NCI-H69 (cell line): ENCODE data around the gene TRIP4.

ENCODE experiments used
- DNase-seq: peaks from one replicate; lab custom pipeline; 2025; lab: John Stamatoyannopoulos, UW

The TRIP4 gene

DNA sequence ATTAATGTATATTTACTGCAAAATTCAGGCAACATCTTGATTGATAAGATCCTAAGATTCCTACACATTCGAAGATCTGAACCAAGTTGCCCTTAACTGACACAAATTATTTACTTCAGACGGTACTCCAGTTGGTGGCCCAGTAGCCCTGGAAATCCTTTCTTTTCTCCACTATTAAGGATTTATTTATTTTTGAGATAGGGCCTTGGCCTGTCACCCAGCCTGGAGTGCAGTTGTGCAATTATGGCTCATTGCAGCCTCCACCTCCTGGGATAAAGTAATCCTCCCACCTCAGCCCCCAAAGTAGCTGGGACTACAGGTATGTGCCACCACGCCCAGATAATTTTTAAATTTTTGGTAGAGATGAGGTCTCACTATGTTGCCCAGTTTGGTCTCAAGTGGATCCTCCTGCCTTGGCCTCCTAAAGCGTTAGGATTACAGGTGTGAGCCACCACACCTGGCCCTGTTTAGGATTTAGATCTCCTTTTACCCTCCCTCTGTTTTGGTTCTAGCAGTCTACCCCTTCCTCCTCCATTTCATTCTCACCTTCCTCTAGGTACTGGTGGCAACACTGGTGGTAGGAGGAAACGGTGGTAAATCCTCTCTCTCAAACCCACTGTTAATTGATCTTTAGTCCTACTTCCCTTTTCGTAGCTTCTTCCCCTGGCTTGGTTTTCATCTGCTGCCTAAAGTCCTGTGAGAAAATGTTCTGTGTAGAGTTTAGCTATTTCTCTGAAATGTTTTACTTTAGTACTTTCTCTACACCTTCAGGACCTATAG lies 60.1 kb downstream of the TRIP4 start:
- DNase-seq, result no peak

DNA sequence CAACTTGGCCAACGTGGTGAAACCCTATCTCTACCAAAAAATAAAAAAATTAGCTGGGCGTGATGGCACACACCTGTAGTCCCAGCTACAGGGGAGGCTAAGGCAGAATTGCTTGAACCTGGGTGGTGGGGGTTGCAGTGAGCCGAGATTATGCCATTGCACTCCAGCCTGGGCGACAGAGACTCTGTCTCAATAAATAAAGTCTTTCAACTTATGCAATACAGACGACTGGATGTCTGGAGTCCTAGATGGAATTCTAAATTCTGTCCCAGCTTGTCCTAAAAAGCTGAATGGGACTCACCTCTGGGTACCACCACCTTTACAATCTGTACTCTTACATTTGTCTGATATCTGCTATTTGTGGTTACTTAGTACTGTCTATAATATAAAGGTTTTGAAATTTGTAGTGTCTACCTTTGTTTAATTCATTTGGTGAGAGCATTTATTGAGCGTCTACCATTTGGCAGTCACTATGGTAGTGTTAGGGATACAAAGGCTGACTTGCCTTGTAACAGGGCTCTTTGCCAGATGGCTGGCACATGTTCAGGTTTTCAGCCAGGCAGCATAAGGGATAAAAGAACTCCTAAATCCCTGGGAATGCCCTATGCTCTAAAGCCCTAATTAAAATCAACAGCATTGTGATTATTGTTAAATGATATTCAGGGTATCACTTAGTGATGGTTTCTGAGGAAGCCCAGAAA lies 65.5 kb downstream of the TRIP4 start:
- DNase-seq, result peak; percentile 91

DNA sequence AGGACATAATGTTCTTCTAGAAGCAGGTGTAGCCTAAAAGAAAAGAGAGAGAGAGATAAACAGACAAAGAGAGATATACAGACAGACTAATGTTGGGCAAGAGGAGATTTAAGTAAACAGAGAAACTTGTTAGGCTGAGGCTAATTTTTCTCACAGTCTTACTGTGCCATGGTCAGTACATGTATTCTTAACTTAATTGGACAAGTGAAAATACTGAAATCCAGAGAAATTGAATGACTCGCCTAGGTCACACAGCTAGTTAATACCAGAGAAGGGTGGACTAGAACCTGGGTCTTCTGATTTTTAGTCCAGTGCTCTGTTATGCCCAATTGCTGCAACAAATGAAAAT lies 66.0 kb downstream of the TRIP4 start:
- DNase-seq, result no peak

DNA sequence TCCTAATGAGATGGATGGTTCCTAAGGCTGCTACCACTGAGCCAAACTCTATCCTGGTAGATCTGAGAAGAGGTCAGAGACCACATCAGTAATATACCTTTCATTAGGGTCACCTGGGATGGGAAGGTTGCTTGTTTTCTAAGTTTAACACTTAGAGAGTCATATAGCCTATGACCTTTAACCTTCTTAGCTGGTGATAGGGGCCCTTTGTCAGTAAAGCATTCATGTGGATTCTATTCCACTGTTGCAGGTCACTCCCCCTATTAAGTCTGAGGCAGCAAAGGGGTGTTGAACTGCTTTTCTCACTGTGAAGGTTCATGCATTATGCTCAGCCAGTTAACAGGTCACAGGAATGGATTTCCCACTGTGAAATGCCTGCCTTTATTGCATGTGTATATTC lies 66.6 kb downstream of the TRIP4 start:
- peak; percentile 21 for DNase-seq

DNA sequence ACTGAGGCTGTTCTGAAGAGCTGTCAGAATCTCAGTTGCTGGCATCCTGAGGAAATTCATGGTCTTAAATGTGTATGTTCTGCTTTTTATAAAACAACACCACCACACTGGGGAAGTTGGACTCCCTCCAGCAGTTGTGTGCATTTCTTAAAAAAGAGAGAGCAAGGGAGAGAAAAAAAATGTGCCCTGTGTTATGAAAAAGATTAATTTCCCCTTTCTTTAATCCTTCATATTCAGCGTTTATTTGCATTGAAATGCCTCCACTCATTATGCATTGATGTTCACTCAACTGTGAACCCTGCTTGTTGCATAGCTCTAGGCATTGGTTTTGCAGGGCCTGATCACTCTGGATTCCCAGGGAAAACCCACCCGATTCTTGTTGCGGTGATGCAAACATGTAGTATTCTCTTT lies 68.3 kb downstream of the TRIP4 start:
- peak; percentile 80 for DNase-seq

DNA sequence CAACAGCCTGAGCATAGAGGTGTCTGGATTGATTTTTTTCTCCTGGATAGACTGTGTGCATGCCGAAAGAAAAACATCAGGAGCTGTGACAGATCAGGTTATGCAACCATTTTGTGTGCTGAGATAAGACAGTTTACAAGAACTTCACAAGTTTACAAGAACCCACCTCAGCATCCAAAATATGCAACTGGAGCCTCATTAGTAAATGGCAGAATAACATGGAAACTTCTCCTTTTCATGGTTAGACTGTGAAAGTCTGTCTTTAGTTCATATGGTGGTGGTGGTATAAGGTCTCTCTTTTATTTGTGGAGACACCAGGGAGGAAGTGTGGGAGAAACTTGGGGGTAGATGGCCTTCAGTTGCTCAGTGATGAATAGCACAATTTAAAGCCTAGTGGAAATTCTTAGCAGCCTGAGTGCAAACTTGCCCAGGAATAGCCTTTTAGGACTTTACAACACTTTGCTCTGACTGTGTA lies 69.0 kb downstream of the TRIP4 start:
- DNase-seq, result no peak

DNA sequence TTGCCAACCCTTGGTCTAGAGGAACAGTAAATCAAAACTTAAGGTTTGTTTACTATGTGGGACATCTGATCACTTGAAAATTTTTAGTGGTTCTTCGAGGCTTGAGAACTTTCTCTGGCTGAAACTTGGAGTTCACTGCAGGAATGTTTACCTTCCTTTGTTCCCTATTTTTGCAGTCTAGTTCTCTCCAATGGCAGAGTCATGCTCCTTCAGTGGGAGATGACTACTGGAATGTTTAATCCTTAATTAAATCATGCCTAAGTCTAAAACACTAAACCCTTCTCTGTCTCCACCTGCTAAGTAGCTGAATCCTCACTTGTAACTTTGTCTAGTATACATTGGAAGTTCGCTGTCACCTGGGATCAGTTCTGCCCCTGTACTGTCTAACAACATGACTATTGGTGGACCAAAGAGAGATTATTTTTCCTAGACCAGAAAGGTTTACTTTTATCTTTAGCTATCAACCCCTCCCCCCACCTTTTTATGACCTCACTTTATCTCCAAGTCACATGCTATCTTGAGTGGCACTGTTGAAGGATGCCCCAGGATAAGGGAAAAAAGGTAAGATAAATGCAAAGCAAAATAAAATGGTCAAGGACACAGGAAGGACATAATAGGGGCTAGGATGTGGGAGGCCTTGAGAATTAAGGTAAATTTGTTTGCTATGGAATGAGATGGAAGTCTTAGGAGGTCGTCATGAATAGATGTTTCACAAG lies 71.6 kb downstream of the TRIP4 start:
- DNase-seq, result no peak

DNA sequence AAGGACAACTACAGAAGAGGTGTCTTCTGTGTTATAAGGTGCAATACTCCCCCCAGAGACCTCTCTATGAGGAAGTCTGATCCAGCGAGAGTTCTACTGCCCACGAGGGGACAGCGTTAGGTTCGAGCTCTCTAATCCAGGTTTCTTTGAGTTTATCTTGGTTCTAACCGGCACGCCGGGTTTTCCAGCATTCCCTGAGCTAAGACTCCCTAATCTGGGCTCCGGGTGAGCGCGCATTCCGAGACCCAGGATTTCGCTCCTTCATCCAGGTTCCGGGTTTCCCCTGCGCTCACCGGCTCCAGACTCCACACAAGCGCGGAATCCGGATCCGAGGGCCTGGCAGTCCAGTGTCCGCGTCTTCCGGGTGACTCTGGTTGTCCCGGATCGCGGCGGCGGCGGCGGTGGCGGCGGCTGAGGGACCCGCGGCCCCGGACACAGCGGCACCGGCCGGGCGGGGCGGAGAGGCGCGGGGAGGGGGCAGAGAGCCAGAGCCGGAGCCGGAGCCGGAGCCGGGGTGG lies 72.6 kb downstream of the TRIP4 start, which contains the start of gene ZNF609:
ZNF609 (plus strand) TSS at position 373 of the 518 bp plus-strand sequence. CDS start 38,842 bp downstream, outside the sequence.
- peak; percentile 98 for DNase-seq

DNA sequence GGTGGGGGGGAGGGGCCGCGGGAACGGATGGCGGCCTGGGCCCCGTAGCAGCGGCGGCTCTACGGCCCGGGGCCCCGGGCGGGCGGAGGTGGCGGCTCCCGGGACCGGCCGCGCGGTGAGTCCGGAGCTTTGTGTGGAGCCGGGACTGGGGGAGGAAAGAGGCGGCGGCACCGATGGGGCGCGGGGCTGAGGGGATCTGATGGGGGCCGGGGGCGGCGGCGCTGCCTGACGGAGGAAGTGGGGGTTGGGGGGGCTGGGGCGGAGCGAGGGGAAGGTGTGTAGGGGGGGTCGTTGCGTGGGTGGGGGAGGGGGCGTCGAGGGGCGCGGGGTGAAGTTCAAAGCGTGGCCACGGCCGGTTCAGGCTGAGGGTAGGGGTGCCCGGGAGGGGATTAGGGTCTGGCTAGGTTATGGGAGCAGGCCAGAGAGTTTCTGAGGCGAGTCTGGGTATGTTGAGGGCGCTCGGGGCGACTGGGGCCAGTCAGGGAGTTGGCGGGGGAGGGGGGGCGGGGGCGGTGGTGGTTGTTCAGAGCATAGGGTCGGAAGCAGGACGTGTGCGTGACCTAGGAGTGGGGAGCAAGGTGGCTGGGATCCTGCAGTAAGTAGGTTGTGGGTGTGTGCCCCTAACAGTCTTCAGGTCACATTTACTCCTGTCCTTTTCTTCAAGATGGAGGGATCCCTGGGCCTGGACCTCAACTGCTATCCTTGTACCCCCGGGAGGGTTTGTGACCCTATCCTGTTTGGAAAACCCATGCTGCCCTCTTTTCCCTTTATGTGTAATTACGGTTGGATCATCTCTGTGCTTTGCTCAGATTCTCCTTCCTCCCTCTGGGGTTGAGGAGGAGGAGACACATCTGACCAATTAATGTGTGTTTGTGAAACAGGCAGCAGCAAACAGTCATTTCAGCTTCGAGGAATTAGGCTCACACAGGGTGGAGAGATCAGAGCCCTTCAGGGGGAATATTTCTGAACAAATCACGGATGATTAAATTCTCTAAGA lies 73.4 kb downstream of the TRIP4 start:
- peak; percentile 93 for DNase-seq

DNA sequence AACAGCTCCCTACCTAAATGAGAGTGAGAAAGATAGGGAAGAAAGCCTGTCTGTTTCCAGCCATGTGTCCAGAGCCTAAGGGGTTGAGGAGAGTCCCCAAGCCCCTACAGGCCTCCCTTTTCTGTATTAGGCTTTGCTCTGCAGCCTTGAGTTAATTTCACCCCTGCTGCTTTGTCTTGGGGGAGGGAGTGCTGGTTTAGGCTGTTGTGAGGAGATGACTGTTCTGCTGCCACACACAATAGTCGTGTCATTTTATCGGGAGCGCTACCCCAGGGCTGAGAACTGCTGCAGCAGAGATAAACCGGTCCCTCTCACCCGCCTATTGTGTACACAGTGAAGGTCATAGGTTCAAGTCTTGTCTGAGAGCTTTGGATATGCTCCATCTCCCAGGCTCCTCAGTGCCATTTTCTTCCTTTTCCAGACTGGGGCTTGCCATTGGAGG lies 74.1 kb downstream of the TRIP4 start:
- DNase-seq, result peak; percentile 91

DNA sequence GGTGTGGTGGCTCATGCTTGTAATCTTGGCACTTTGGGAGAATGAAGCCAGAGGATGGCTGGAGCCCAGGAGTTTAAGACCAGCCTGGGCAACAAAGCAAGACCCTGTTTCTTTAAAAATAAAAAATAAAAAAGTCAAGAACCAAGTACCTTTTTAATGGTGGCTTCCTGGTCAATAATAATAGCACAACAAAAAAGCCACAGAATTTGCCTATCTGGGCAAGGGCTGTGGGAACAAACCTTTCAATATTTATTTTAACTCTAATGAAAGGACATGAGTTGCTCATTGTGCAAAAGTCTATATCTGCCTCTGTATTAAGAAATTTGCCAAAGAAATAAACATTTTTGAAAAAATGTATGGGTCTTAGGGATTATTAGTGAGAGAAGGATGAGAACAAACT lies 74.9 kb downstream of the TRIP4 start:
- no peak for DNase-seq

DNA sequence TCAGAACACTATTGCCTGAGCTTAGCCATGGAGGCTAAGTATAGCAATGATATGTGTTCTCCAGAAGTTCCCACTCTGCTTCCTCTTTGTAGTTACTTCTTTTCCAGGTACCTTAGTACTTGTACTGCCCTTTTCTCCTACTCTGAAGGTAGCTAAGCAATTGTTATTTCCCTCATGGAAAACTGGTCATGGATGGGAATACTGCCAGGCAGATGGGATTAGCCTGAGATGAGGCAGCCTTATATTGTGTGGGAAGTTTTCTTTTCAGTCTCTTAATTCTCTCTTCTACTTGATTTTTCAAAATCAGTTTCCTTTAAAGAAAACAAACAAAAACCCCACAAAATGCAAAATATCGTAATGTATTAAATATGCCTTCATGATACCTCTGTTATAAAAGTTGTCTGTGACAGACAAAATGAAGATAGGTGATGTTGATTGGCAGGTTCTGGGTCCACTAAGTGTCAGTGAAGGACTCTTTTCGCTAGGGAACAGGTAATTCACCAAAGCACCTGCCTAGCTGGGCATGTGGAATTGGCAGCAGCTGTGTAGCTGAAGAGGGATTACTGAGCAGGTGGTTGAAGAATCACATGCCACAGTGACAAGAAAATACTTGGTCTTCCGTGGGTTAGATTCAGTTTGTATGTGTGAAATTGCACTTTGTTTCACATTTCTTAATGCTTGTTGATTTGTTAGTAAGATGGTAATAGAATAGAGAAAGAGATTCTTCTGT lies 76.8 kb downstream of the TRIP4 start:
- DNase-seq, result peak; percentile 78

DNA sequence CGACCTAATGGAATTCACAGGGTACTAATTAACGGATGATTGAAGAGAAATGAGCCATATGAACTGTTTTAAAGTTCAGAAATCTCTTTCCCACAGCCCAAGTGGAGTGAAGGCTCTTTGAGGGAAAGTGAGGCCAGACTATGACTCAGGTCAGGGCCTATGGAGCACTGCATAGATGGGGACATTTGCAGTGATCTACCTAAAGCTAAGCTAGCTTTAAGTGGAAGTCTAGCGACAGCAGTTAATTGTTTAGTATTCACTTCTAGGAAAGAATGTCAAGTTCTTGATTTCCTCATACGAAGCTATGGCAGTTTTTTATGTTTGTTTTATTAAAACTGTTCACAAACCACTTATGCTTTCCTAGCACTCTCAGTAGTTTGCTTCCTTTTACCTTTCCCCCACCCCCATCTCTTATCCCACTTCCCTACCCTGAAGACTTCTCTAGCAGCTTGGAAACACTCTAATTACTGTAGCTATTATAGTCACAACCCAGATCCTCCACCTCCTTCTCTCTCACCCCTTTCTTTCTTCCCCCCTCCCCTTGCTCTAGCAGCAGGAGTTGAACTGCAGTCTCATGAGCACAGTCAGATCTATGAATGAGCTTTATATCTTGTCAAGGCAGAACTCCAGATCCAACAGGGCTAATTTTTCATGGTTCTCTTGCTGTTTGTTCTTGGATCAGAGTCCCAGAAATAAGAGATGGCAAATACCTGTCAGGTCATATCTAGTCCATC lies 78.9 kb downstream of the TRIP4 start:
- peak; percentile 81 for DNase-seq

DNA sequence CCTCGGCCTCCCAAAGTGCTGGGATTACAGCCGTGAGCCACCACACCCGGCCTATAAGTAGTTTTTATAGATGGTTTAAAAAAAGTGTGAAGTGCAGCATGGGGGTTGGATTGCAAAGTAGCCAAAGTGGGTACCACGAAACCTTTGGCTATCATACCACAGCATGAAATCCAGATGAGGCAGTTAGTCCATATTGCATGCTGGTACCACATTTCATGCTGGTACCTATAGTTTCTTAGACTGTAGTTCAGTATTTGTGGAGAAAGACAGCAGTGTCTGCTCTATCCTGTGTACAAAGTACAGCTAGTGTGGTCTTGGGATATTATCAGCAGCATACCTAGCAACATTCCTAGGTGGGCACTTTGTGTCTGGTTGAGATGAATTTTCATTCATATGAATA lies 84.5 kb downstream of the TRIP4 start:
- no peak for DNase-seq

DNA sequence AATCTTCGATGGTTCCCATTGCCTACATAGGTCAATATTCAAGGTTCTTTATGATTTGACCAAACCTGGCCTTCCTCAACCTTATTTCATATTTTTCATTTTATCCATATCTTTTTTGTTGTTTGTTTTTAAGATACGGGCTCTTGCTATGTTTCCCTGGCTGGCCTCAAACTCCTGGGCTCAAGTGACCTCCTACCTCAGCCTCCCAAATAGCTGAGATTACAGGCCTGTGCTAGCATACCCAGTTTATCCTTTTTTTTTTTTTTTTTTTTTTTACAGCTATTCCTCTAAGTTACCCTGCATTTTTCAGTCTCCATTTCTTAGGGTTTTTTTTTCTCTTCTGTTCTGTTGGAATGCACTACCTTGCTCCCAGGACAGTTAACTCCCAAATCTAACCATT lies 87.2 kb downstream of the TRIP4 start:
- DNase-seq, result no peak

DNA sequence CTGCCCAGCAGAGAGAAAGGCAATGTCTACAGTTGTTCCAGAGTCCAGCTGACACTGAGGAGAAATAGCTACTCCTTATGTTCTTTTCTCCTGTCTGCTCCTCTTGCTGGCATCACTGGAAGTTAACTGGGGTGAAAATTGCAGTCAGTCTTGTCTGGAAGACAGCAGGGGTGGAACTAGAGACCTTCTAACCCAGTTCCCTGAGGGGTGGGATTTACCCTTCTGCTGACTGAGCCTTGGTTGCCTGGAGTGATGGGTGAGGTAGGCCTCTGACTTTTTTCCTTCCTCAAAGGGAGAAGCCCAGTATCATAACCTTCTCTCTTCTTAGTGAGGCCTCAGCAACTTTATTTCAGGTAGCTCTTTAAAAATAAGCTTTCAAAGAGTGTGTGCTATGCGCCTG lies 88.9 kb downstream of the TRIP4 start:
- DNase-seq, result peak; percentile 57

DNA sequence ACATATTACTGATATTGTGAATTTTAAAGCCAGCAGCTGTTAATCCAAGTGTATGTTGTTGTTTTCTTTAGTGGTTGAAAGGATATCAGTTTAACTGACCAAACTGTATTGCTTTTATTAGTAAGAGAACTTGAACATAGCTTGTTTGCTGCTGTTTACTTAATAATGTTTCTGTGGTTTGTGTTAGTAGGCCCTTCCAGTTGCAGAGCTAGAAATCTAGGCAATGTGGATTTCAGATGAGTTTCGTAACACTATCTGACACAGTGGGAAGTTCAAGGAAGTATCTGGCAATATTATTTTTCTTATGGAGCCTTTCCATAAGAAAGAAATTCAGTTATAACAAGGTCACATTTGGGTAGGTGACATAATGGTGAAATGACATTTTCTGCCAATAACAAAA lies 91.2 kb downstream of the TRIP4 start:
- no peak for DNase-seq

DNA sequence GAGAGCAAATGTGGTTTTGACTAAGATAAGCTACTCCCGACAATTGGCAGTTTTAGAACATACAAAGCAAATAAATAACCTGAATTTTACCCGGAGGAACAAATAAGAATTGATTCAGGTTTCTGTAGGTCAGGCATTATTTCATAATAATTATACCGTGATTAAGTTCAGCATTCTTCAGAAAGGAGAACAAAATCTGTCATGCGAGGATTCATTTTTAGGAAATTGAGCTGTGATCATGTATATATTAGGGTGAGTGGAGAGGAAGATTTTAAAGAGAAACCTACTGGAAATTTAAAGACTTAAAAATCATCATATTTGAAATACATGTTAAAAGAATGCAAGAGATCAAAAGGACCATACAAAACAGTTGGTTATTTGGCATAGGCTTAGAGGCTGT lies 93.3 kb downstream of the TRIP4 start:
- DNase-seq, result no peak

DNA sequence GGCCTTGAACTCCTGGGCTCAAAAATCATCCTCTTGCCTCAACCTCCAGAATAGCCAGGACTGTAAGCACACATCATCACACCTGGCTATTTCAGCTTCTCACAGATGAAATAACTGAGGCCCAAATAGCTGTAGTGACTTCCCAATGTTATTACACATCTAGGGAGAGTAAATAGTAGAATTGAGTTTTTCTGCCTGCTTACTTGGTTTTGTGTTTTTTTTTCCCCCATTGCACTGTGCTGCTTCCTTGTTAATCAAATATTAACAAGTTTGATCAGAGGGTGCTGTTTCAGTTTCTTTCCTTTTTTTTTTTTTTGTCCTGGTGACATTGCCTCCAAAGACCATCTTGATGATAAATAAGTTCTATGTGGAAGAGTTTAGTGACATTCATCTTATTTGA lies 96.1 kb downstream of the TRIP4 start:
- DNase-seq, result no peak

DNA sequence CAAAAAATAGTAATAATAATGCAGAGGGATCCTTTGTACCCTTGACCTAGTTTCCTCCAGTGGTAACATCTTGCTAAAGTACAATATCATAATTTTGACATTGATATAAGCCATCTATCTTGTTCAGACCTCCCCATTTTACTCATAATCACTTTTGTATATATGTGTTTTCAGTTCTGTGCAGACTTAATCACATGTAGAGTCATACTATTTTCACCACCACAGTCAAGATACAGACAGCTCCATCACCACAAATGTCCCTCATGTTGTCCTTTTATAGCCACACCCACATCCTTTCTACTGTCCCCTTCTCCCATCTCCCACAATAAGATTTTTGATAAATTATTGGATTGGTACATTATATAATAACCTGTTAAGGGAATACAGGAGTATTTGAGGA lies 98.2 kb downstream of the TRIP4 start:
- no peak for DNase-seq
